Activated CD4-positive, alpha-beta T cell treated with anti-CD3 and anti-CD28 coated beads, Interleukin-2, amount 10 ng/mL, durations not matched to agents 7 days and 5 days (primary cell): ENCODE data around the gene REC114. TPM values are rescaled to one million over a fixed set of nuclear protein-coding genes. Genes with fewer than 3 reads are reported as not detected.

Experiments
- CTCF ChIA-PET: fragments of 350-600 bp; sonication (Branson Sonifier 250); formaldehyde crosslinking; loops from one replicate; lab custom pipeline; 2021; ENCODE audit warnings: antibody characterized with exemption; lab: Charles Lee
- POLR2A ChIA-PET: fragments of 350-600 bp; sonication (Branson Sonifier 250); formaldehyde crosslinking; loops from one replicate; lab custom pipeline; 2021; ENCODE audit warnings: antibody characterized with exemption; lab: Charles Lee
- DNase-seq: peaks from one replicate; pipeline ENCODE4 v3.0.0-alpha.2; 2020
- H3K27ac Mint-ChIP-seq: one replicate; pipeline ENCODE4 v1.8.0; 2021; ENCODE audit warnings: mild to moderate bottlenecking, moderate library complexity, mixed read lengths
- H3K27me3 Mint-ChIP-seq: one replicate; pipeline ENCODE4 v1.8.0; 2021; ENCODE audit warnings: mixed read lengths
- H3K36me3 Mint-ChIP-seq: one replicate; pipeline ENCODE4 v1.8.0; 2021; ENCODE audit warnings: low read depth, mixed read lengths
- H3K4me1 Mint-ChIP-seq: one replicate; pipeline ENCODE4 v1.8.0; 2021; ENCODE audit warnings: mixed read lengths
- H3K4me3 Mint-ChIP-seq: one replicate; pipeline ENCODE4 v1.8.0; 2021; ENCODE audit warnings: mild to moderate bottlenecking, moderate library complexity, mixed read lengths
- H3K9me3 Mint-ChIP-seq: one replicate; pipeline ENCODE4 v1.8.0; 2021; ENCODE audit warnings: mixed read lengths
- total RNA-seq, 2 experiments: library from RNA; stranded (reverse); gene quantifications; one replicate each; pipeline ENCODE4 v1.2.3, GENCODE V29; 2021

The REC114 gene
- total RNA-seq, 2 experiments from 2014 or later = not detected

DNA sequence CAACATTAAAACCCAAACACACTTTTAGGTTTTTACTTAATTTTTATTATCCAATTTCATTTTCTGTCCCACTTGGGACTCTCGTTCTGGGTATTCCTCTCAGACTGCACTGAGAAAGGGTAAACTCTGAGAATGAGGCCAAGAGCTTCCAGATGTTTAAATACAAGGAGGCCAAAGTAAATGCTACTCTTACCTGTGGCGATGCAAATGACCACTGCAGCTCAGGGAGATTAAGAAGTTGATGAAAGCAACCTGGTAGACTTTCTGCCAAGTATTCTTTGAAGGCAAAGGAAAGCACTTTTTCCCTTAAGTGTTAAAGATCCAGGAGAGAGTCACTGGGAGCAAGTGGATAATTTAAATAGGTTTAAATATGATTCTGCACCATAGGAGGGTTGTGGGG lies 151.1 kb downstream of the REC114 start:
- H3K36me3 Mint-ChIP-seq = peaks cover 4% of the 10 kb centered on the region
- H3K9me3 Mint-ChIP-seq = no peaks in the 10 kb centered on the region
- H3K27ac Mint-ChIP-seq = no peak overlapping the region
- no peaks in the 10 kb centered on the region for H3K27me3 Mint-ChIP-seq
- H3K4me3 Mint-ChIP-seq = no peak overlapping the region
- no peak for DNase-seq
- peaks cover 5% of the 10 kb centered on the region for H3K4me1 Mint-ChIP-seq
- CTCF ChIA-PET = interaction anchor here (0.7 kb wide), 1 partner anchor 18 kb away, joined by 3 read pairs; no protein-coding TSS in a partner anchor
- POLR2A ChIA-PET = no interaction called here

DNA sequence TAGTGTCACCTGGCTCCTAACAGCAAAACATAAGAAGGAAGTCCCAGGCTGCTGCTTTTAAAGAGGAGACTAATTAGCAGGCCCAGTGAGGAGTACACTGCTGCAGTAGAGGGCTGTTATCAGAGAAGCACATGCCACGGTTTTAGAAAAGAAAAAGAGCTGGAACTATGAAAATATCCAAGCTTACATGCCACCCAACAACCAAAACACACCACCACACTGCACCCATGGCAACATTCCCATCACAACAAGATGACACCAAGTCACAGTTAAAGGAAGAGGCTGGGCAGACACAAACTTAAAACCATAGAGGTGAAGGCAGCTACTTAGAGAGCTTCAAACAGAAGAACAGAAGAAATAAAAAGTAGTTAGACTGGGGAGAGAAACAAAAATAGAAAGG lies 153.2 kb downstream of the REC114 start:
- Mint-ChIP-seq H3K9me3 (no peaks in the 10 kb centered on the region), H3K36me3 (peaks cover 4% of the 10 kb centered on the region), H3K4me3 (no peak overlapping the region), H3K4me1 (peaks cover 5% of the 10 kb centered on the region), H3K27ac (no peak overlapping the region), H3K27me3 (no peaks in the 10 kb centered on the region)
- DNase-seq = no peak
- ChIA-PET POLR2A (no interaction called here), CTCF (interaction anchor here (1.0 kb wide), 1 partner anchor 40 kb away, joined by 4 read pairs; no protein-coding TSS in a partner anchor)

DNA sequence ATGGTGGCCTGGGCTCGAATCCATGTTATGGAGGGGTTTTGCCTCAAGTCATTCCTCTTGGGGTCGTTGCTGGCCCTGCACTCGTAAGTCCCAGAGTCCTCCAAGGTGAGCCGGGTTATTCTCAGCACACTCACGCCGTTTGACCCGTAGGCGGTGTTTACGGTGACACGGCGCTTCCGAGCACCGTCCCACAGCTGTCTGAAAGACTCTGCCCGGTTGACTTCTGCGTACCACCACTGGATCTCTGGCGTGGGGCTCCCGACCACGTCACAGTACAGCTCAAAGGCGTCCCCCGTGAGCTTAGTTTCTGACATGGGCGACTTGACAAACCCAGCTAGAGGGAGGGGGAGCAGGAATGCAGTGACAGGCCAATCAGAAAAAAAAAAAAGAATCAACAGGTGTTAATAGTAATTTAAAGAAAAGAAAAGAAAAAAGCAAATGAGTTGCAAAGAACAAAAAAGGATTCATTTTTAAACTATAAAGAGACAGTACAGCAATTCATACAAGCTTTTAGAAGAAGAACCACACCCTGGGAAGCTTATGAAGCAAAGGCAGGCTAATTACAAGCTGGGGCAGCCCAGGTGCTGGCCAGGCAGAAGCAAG lies 154.2 kb downstream of the REC114 start:
- POLR2A ChIA-PET = no interaction called here
- Mint-ChIP-seq H3K4me1 (peaks cover 5% of the 10 kb centered on the region), H3K27ac (no peak overlapping the region), H3K27me3 (no peaks in the 10 kb centered on the region), H3K36me3 (no peaks in the 10 kb centered on the region), H3K4me3 (no peak overlapping the region), H3K9me3 (no peaks in the 10 kb centered on the region)
- DNase-seq = no peak
- CTCF ChIA-PET = interaction anchor here (1.1 kb wide), 1 partner anchor 10 kb away, joined by 3 read pairs; no protein-coding TSS in a partner anchor

DNA sequence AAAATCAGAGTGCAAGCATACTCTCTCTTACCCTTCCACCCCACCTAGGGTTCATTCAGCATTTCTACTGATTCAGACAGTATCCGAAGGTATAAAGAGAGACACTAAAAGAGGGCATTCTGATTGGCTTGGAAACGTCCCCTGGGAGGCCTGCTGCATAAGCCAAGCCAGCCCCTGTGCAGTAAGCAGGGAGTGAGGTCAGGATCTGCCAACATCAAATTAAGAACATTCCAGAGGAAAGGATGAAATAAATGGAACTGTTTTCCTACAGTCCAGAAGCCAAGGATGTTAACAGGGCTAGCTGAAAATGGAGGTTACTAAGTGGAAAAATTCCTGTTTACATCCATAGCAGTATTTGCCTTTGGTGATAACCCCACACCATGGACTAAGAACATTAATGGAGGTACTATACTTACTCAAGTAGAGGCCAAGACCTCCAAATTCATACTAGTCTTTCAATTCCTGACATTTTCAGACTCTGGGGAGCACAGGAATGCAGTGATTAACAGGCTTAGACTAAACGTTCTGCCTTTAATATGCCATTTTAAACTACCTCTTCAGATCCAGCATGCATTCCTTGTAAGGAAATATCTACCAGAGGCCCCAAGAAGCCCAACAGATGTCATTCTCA lies 155.7 kb downstream of the REC114 start:
- Mint-ChIP-seq H3K4me3 (no peak overlapping the region), H3K27ac (no peak overlapping the region), H3K27me3 (no peaks in the 10 kb centered on the region), H3K9me3 (no peaks in the 10 kb centered on the region), H3K4me1 (peaks cover 5% of the 10 kb centered on the region), H3K36me3 (no peaks in the 10 kb centered on the region)
- no peak for DNase-seq
- ChIA-PET CTCF (no interaction called here), POLR2A (no interaction called here)

DNA sequence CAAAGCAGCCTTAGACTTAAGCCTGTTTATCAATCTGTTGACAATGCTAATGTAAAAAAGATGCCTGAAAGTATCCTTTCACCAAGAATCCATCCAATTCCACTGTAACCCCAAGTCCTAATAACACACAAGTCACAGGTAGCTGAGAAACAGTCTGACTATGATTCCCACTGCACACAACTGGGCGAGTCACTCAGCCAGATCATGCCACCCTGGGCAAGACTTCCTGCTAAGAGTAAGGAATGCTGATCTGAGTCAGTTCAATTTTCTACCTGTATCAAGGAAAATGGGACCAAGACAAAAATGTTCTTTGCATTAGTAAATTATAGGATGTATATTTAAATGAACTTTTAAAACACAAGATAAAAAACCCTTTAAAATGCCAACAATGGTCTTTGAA lies 157.0 kb downstream of the REC114 start:
- Mint-ChIP-seq H3K4me1 (peaks cover 7% of the 10 kb centered on the region), H3K27me3 (no peaks in the 10 kb centered on the region), H3K36me3 (no peaks in the 10 kb centered on the region), H3K4me3 (no peak overlapping the region), H3K27ac (no peak overlapping the region), H3K9me3 (no peaks in the 10 kb centered on the region)
- no peak for DNase-seq
- ChIA-PET CTCF (no interaction called here), POLR2A (no interaction called here)

DNA sequence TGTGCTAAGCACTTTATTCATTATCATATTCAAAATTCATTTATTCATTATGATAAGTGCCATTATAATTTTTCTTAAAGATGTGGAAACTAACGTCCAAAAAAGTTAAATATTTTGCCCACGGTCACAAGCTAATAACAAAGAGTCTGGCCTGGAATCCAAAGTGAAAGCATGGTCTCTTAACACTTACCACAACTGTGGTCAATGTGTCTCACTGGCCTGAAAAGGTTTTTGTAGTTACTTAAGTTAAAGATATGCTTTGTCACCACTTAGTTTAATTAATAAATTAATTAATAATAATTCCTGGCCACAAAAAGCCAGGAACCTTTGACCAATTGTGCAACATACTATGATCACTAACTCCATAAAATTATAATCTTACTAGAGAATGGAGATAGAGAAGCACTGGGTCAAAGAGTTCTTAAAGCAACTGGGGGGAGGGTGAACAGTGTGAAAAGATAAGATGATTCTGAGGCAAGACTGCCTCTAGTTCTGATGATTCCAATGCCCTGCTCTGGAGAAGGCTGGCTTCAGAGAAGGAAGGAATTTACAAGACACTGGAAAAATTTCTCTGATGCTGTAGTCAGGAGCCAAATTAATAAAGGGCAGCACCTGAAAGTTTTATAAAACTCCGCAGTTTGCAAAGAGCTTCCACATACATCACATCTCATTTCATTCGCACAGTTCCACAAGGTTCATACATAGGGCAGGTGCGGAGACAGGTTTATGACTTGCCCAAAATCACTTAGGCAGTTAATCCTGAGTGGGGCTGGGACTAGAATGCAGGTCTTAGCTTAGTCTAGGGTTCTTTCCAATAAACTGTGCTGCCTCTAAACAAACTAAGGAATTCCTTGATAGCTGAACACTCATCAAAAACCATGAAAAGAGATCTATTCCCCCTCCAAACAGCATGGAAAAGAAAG lies 157.7 kb downstream of the REC114 start:
- H3K4me3 Mint-ChIP-seq = no peak overlapping the region
- no peaks in the 10 kb centered on the region for H3K36me3 Mint-ChIP-seq
- H3K9me3 Mint-ChIP-seq = no peaks in the 10 kb centered on the region
- peaks cover 7% of the 10 kb centered on the region for H3K4me1 Mint-ChIP-seq
- ChIA-PET CTCF (interaction anchor here (0.7 to 1.2 kb wide), 7 partner anchors 9 to 99 kb away, joined by 3 to 4 read pairs (median 3); no protein-coding TSS in a partner anchor), POLR2A (no interaction called here)
- no peak overlapping the region for H3K27ac Mint-ChIP-seq
- no peak for DNase-seq
- H3K27me3 Mint-ChIP-seq = no peaks in the 10 kb centered on the region

DNA sequence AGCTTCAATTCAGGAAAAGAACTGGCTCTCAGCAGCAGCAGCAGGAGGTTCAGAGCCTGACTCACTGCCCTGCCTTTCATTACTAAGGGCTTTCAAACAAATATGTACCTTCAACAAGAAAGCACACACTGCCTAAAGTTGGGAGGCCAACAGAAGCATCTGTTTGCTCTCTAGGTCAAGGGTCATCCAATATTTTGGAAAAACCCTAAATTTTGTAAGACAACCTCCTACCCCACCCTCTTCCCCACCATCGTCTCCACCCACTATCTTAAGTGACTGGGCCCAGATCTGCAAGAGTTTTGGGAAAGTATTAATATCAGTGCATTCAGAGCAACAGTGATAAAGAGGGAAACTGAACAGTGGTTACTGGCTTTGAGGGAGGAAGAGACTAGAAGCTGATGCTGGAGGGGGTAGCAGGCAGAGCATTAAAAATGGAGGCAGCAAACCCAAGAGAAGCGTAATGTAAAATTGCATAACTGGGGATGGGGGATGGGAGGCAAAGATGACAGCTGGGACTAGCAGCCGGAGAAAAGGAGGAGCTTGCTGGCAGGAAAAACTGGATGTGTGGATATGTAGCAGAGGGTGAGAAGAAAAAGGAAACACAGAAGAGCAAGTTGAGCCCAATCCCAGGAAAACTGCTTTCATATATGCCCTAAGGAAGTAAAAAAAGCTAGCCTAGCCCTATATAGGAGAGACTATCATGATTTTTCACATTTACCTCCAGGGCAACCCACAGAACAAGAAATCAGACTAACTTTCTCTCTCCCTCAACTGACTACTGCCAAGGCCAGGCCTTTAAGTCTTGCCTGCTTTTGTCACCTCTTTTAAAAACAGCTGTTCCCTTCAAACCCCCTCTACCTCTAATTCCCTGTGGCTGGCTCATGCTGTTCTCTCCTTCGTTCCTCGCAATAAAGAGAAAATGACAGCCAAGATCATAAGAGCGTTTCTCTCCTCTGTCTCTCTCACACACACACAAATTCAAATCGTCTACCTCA lies 158.8 kb downstream of the REC114 start:
- H3K4me1 Mint-ChIP-seq = peaks cover 2% of the 10 kb centered on the region
- ChIA-PET POLR2A (no interaction called here), CTCF (interaction anchor here (0.7 to 1.5 kb wide), 8 partner anchors 10 to 98 kb away, joined by 3 to 8 read pairs (median 3); no protein-coding TSS in a partner anchor)
- no peak overlapping the region for H3K27ac Mint-ChIP-seq
- no peaks in the 10 kb centered on the region for H3K36me3 Mint-ChIP-seq
- H3K4me3 Mint-ChIP-seq = no peak overlapping the region
- H3K27me3 Mint-ChIP-seq = no peaks in the 10 kb centered on the region
- no peaks in the 10 kb centered on the region for H3K9me3 Mint-ChIP-seq
- no peak for DNase-seq

DNA sequence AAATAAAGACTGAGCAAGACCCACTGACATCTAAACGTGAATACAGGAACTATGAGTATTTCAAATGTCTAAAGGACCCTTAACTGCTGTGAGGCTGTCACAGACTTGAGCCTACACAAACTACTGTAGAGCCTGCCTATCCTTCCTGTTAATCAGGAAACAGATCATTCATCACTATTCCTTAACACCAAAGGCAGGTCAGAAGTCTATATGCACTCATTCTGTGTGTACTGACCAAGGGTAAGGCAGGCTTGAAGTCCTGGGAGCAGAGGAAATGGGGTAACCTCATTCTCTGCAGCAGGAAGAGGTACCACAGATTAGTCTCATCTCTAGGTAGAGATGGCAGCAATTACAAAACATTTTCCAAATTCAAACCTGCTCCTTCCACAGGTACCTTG lies 159.5 kb downstream of the REC114 start:
- no peak for DNase-seq
- no peak overlapping the region for H3K4me3 Mint-ChIP-seq
- peaks cover 9% of the 10 kb centered on the region for H3K4me1 Mint-ChIP-seq
- H3K27me3 Mint-ChIP-seq = no peaks in the 10 kb centered on the region
- H3K9me3 Mint-ChIP-seq = no peaks in the 10 kb centered on the region
- H3K36me3 Mint-ChIP-seq = no peaks in the 10 kb centered on the region
- ChIA-PET CTCF (interaction anchor here (1.5 to 2.1 kb wide), 2 partner anchors 14 to 34 kb away, joined by 5 to 8 read pairs; no protein-coding TSS in a partner anchor), POLR2A (no interaction called here)
- H3K27ac Mint-ChIP-seq = no peak overlapping the region

DNA sequence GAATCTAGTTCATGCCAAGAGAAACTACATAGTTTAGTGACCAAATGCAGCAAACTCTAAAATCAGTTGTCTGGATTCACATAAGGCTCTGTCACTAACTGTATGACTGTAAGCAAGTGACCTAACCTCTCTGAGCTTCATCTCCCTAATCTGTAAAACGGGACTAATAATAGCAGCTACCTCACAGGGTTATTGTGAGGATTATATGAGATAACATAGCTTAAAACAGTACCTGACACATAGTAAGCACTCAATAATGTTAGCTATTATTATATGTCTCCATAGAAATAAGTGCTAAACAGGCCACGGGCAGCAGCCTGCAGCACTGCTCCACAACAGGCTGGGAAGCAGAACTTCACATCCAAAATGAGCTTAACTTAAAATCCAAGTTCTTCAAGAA lies 160.0 kb downstream of the REC114 start:
- no peak for DNase-seq
- ChIA-PET CTCF (interaction anchor here (1.5 to 2.1 kb wide), 2 partner anchors 13 to 33 kb away, joined by 5 to 8 read pairs; no protein-coding TSS in a partner anchor), POLR2A (no interaction called here)
- Mint-ChIP-seq H3K27ac (no peak overlapping the region), H3K27me3 (no peaks in the 10 kb centered on the region), H3K36me3 (no peaks in the 10 kb centered on the region), H3K4me1 (peaks cover 14% of the 10 kb centered on the region), H3K4me3 (no peak overlapping the region), H3K9me3 (no peaks in the 10 kb centered on the region)

DNA sequence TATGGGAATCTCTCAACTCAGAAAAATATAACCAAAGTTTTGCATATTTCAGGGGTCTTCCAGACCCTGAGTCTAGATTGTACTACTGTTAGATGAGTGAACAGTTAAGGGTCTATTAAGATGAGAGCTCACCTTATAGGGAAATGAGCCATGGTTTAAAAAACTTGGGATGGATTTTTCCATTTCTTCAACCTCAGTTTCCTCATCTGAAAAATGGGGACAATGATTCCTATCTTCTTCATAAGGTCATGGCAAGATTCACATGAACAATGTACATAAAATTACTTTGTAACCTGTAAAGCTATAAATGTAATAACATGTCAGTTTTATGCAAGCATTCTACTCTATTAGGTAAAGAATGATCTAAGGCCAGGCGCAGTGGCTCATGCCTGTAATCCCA lies 161.5 kb downstream of the REC114 start:
- POLR2A ChIA-PET = no interaction called here

DNA sequence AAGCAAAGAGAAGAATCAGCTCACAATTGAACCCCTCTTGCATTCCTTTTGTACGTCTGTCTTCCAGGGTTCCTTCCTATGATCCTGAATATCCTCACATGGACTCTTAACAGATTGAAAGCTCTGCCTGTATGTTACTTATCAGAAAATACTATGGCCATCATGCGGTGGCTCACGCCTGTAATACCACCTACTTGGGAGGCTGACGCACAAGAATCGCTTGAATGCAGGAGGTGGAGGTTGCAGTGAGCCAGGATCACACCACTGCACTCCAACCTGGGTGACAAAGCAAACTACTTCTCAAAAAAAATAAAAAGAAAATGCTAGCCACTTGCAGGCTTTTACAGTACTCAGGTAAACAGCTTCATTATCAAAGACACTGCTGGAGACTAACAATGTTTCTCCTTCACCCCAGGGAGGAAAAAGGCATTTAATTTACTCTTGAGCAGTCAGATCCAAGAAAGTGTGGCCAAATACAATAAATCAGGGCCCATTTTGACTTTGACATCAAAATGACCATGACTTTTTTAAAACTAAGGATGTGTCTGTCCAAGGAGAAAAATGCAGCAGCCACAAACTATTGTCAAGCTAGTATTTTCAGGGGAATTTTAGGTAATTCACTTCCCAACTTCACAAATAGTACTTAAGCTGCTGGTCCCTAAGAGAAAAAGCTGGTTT lies 162.9 kb downstream of the REC114 start:
- ChIA-PET POLR2A (no interaction called here), CTCF (interaction anchor here (0.5 to 3.2 kb wide), 8 partner anchors 11 to 96 kb away, joined by 3 to 9 read pairs (median 3); no protein-coding TSS in a partner anchor)
- Mint-ChIP-seq H3K4me1 (peaks cover 25% of the 10 kb centered on the region), H3K27ac (no peak overlapping the region), H3K27me3 (no peaks in the 10 kb centered on the region), H3K9me3 (no peaks in the 10 kb centered on the region), H3K36me3 (no peaks in the 10 kb centered on the region), H3K4me3 (no peak overlapping the region)
- DNase-seq = no peak

More for the DNA sequence above, 161.5 kb downstream of the REC114 start:
- Mint-ChIP-seq H3K27me3 (no peaks in the 10 kb centered on the region), H3K27ac (no peak overlapping the region), H3K4me3 (no peak overlapping the region), H3K4me1 (peaks cover 21% of the 10 kb centered on the region), H3K9me3 (no peaks in the 10 kb centered on the region), H3K36me3 (no peaks in the 10 kb centered on the region)
- no peak for DNase-seq
- CTCF ChIA-PET = interaction anchor here (1.2 to 2.1 kb wide), 2 partner anchors 12 to 32 kb away, joined by 4 to 5 read pairs; no protein-coding TSS in a partner anchor
